ENCODE results near the gene CNTN2.

The CNTN2 gene

DNA sequence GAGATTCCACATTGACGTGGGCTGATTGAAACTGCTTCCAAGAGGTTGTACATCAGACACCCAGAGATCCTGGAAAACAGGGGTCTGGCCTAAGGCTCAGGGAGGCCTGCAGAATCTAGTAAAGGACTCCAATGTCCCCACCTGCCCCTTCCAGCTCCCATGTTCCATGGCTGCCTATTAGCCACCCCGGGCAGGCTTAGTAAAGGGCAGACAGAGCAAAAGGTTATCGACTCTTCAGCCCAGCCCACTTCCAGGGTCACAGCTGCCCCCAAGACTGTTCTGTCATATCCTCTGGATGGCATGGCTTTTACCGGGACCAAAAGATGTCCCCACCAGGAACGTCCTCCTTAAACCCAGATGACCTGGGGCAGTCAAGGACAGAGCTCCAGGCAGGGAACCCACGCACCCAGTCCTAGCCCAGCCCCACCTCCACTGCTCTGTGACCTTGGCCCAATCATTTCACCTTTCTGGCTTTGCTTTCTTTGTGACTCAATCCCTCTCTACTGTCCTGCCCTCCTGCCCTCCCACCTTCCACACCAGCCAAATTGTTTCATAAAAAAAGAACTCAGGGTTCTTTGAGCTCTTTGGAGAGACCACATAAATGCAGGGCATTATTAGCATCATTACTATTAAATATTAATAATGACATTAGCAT is 4.8 kb upstream of the CNTN2 start:
- TF ChIP-seq, protein P1, sequence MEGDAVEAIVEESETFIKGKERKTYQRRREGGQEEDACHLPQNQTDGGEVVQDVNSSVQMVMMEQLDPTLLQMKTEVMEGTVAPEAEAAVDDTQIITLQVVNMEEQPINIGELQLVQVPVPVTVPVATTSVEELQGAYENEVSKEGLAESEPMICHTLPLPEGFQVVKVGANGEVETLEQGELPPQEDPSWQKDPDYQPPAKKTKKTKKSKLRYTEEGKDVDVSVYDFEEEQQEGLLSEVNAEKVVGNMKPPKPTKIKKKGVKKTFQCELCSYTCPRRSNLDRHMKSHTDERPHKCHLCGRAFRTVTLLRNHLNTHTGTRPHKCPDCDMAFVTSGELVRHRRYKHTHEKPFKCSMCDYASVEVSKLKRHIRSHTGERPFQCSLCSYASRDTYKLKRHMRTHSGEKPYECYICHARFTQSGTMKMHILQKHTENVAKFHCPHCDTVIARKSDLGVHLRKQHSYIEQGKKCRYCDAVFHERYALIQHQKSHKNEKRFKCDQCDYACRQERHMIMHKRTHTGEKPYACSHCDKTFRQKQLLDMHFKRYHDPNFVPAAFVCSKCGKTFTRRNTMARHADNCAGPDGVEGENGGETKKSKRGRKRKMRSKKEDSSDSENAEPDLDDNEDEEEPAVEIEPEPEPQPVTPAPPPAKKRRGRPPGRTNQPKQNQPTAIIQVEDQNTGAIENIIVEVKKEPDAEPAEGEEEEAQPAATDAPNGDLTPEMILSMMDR (IDR thresholded peaks at IDR 0.05): no peak

DNA sequence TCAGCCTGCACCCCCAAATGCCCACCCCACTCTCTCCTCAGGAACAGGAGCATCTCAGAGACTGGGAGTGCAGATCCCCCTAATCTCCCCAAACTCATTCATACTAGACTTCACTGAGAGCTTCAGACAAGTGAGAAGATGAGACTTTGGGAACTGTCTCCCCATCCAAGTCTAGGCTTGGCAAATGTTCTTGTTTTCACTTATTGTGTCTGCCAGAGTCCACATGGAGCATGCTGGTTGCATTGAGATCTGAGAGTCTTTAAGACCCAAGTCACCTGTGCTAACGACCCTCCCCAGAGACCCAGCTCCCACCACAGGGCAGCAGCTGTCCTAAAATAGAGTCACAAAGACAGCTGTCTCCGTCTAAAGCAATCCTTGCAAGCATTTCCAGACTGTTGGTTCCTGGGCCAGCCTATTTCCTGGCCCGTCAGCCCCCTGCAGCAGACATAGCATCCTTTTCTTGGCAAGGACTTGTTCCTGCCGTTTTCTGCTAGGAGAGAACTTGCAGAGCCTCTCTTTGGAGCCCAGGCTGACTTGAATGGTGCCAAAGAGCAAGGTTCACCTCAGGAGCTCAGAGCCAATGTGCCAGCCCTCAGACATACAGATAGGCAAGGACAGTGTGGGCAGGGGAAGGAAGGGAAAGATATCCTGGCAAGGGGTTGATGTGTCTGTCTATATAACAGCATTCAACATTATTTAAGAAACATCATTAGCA is 1.9 kb upstream of the CNTN2 start:
- TF ChIP-seq, protein P1 (IDR thresholded peaks at IDR 0.05): no peak

DNA sequence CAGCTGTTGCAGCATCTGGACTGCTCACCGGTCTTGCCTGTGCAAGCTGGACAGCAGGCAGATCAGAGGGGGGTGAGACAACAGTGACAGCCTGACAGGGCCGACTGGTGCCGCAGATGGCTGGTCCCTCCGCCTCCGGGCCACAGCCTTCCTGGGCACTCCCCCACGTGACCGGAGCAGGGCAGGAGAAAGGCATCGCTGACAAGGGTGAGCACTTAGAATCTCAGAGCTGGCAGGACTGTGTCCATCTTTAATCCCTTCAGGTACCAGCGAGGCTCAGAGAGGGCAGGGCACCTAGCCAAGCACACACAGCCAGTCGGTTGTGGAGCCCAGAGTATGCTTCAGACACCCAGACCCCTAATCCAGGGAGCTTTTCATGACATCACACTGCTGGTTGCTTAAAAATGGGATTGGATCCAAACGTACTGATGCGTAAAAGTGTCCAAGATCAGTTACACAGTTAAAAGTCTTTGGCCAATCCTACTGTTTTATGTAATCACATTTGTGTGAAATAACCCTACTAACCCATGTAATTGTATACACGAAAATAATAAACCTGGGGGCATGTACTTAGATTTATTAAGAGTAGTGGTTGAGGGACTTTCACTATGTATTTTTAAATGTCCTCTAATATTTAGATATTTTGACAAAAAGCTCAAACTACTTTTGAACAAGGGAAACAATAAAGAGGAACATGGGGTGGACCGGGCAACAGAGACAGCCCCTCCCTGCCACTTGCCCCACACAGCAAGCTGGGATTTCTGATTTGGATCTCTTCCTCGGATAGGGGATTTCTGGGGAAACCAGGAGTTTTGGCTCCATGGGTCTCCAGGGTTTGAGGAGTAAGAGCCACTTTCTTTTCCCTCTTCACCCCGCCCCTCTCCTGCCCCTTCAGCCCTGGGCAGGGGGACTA is 758 bp upstream of the CNTN2 start:
- TF ChIP-seq, protein P1 (IDR thresholded peaks at IDR 0.05): no peak

DNA sequence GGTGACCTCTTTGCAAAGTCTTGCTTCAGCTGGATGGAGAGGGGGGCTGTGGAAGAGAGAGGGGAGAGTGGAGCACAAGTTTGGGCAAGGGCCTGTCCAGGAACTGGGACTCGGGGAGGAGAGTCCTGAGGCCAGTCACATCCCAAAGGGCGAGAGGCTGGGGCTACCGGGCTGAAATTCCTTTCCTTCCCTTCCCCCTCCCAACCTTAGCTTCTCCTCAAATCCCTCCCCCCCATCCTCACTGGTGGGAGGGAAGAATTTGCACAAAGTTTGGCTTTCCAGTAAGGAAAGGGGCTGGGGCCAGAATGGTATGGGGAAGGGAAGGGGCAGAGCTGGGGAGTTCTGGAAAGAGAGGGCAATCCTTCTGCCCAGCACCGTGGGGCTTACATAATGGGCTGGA is 854 bp downstream of the CNTN2 start:
- TF ChIP-seq, protein P1 (IDR thresholded peaks at IDR 0.05): no peak

DNA sequence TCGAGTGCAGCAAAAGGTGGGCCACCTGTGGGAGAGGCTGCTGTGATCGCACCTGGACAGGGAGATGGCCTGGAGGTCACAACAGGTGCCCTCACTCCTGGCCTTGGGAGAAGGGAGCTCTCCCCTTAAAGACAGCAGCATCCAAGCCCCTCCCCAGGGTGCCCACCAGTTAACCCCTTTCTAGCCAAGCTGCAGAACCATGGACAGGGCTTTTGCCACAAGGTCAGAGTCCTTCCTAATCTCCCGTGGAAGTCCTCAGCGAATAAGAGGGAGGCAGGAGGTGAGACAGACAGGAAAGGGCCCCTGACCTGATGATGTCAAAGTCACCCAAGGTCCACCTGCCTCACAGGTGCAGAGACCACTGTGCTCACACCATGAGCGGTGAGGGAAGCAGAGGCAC is 1.7 kb downstream of the CNTN2 start:
- TF ChIP-seq, protein P1 (IDR thresholded peaks at IDR 0.05): no peak

DNA sequence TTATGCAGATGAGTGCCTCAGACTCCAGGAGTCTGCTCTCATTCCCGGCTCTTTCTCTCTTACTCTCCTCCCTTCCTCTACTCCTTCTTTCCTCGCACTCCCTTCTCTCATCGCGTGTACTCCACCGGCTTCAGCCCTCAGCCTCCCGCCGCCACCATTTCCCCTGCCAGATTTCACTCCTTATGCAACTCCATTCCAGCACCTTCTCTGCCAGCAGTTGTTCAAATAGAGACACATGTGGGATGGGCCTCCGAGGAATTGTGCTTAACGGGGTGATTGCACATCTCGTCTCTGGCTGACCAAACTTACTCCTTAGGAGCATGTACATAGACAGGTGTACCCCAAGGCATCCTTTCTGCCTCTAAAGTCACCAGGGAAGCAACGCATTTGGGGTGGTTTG is 2.1 kb downstream of the CNTN2 start:
- TF ChIP-seq, protein P1 (IDR thresholded peaks at IDR 0.05): no peak

DNA sequence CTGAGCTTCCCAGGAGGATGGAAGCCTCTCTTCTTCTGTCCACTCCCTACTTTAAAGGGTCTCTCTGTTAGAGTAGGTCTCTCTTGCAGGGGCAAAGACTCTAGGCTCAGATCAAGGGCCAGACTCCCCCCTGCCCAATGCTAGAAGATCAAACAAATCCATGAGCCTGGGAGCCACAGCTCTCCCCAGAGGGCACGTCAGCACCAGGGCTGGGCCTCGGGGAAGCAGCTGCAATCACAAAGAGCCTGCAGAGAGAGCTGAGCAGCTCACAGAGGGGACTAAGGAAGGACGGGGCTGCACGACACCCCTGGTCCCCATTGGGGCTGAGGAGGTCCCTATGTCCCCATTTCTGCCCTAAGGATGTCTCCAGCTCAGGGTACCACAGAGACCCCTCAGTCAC is 3.9 kb downstream of the CNTN2 start:
- TF ChIP-seq, protein P1 (IDR thresholded peaks at IDR 0.05): no peak
